HG03354 (cell line): ENCODE results near the gene OSBPL2.

Experiments
- ATAC-seq: cut with Tn5 transposase; IDR thresholded peaks from one replicate; pipeline ENCODE4 v1.9.1; 2021; ENCODE audit warnings: mild to moderate bottlenecking; ENCODE audit not compliant: unreplicated experiment, poor library complexity, severe bottlenecking

The OSBPL2 gene

GRCh38 chr20:62246872-62247652 lies 8.7 kb downstream of the OSBPL2 start:
- no peak for ATAC-seq

GRCh38 chr20:62248890-62249560 lies 10.7 kb downstream of the OSBPL2 start:
- no peak for ATAC-seq

GRCh38 chr20:62252342-62252966 lies 14.1 kb downstream of the OSBPL2 start:
- ATAC-seq = no peak

- ATAC-seq = no peak
These were observed 15.1 kb downstream of the OSBPL2 start for GRCh38 chr20:62253398-62253797.

GRCh38 chr20:62254021-62254724 lies 15.9 kb downstream of the OSBPL2 start:
- no peak for ATAC-seq

GRCh38 chr20:62255976-62256375 lies 17.7 kb downstream of the OSBPL2 start:
- no peak for ATAC-seq

GRCh38 chr20:62258499-62259293 lies 20.4 kb downstream of the OSBPL2 start:
- no peak for ATAC-seq

GRCh38 chr20:62259294-62259565 lies 20.9 kb downstream of the OSBPL2 start:
- no peak for ATAC-seq

GRCh38 chr20:62262064-62262463 lies 23.7 kb downstream of the OSBPL2 start:
- ATAC-seq = no peak

- no peak for ATAC-seq
These were observed 25.1 kb downstream of the OSBPL2 start for GRCh38 chr20:62263396-62263795.

GRCh38 chr20:62265365-62265764 lies 27.0 kb downstream of the OSBPL2 start:
- ATAC-seq = no peak

GRCh38 chr20:62266340-62266739 lies 28.0 kb downstream of the OSBPL2 start:
- no peak for ATAC-seq

- no peak for ATAC-seq
These were observed 28.5 kb downstream of the OSBPL2 start for GRCh38 chr20:62266851-62267250.

GRCh38 chr20:62267543-62267942 lies 29.2 kb downstream of the OSBPL2 start:
- no peak for ATAC-seq

GRCh38 chr20:62268228-62268900 lies 30.0 kb downstream of the OSBPL2 start:
- ATAC-seq = no peak

- ATAC-seq = no peak
These were observed 31.1 kb downstream of the OSBPL2 start for GRCh38 chr20:62269378-62269777.

- no peak for ATAC-seq
These were observed 31.6 kb downstream of the OSBPL2 start for GRCh38 chr20:62269871-62270270.

- ATAC-seq = no peak
These were observed 33.9 kb downstream of the OSBPL2 start for GRCh38 chr20:62272200-62272599.

GRCh38 chr20:62273416-62273815 lies 35.1 kb downstream of the OSBPL2 start:
- no peak for ATAC-seq
